Naive B cell (primary cell): ENCODE results near the gene PRDM15. TPM values are rescaled to one million over a fixed set of nuclear protein-coding genes. Genes with fewer than 3 reads are reported as not detected.

Experiments
- ATAC-seq, 2 donors: fragments of 150-1000 bp; cut with Tn5 transposase; 2 replicates each; pipeline ENCODE4 v1.10.0; 2021; ENCODE audit warnings: low read depth in 2 of 2, mild to moderate bottlenecking in 2 of 2, moderate library complexity in 2 of 2
- DNase-seq: peaks from one replicate; pipeline ENCODE4 v3.0.0; 2022
- H3K27ac Mint-ChIP-seq, 6 donors: one replicate each; pipeline ENCODE4 v1.8.0; 2020 to 2022; ENCODE audit warnings: mild to moderate bottlenecking in 6 of 6, mixed read lengths in 6 of 6, moderate library complexity in 5 of 6, inconsistent platforms in 2 of 6
- H3K27me3 Mint-ChIP-seq, 3 donors: one replicate each; pipeline ENCODE4 v1.8.0; 2021 to 2022; ENCODE audit warnings: mixed read lengths in 3 of 3, mild to moderate bottlenecking in 1 of 3
- H3K36me3 Mint-ChIP-seq, 2 donors: one replicate each; pipeline ENCODE4 v1.8.0; 2020 to 2022; ENCODE audit warnings: mixed read lengths in 2 of 2, inconsistent platforms in 1 of 2, mild to moderate bottlenecking in 1 of 2
- H3K4me1 Mint-ChIP-seq, 3 donors: one replicate each; pipeline ENCODE4 v1.8.0; 2020 to 2022; ENCODE audit warnings: mixed read lengths in 3 of 3, inconsistent platforms in 1 of 3, mild to moderate bottlenecking in 1 of 3, moderate library complexity in 1 of 3
- H3K4me3 Mint-ChIP-seq, 8 donors: one replicate each; pipeline ENCODE4 v1.8.0; 2020 to 2022; ENCODE audit warnings: mild to moderate bottlenecking in 8 of 8, mixed read lengths in 8 of 8, moderate library complexity in 8 of 8, inconsistent platforms in 2 of 8
- H3K9me3 Mint-ChIP-seq, 7 donors: one replicate each; pipeline ENCODE4 v1.8.0; 2020 to 2022; ENCODE audit warnings: mixed read lengths in 7 of 7, mild to moderate bottlenecking in 5 of 7, inconsistent platforms in 2 of 7, moderate library complexity in 1 of 7
- polyA plus RNA-seq, 6 donors: library from polyadenylated mRNA; unstranded; fragments of 300-500 nt; fragmentation: Illumina TruSeq; gene quantifications; one replicate each; pipeline ENCODE4 v1.2.3, GENCODE V29; 2021; ENCODE audit warnings: low read depth in 6 of 6

The PRDM15 gene
- polyA plus RNA-seq, 6 donors from 2014 or later, result 0.91 to 3.7 (median 1.4) TPM; not detected in 1

DNA sequence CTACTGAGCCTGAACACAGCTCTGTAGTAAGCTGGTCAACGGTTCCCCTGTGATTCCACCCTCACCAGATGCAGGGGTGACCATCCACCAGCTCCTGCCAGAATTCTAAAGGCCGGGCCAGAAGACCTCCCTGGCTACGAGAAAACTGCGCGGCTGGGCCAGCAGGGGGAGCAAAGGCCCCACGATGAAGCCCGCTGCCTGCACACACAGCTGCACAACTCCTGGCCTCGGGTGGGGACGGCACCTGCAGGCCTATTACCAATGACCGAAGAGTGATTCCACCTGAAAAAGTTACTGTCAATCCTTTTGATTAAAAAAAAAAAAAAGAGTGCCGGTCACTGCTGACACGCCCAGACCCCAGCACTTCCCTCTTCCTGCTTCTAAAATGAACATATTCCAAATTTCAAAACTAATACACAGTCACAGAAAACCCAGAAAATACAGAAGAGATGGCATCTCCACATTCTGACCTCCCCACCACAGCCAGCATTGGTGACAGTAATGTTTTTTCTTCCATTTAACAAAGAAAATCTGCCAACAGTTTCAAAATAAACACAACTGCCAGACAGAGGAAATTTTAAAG is 62.5 kb downstream of the PRDM15 start:
- H3K4me3 Mint-ChIP-seq, result no peak overlapping the region
- H3K27me3 Mint-ChIP-seq, result no peaks in the 10 kb centered on the region
- peak overlapping the region in 3 of 6 donors; percentile 47 to 65 (median 59) for H3K27ac Mint-ChIP-seq
- no peaks in the 10 kb centered on the region for H3K9me3 Mint-ChIP-seq
- peaks cover 8 to 10% (median 10%) of the 10 kb centered on the region in 3 donors for H3K4me1 Mint-ChIP-seq
- DNase-seq, result peak; percentile 60
- H3K36me3 Mint-ChIP-seq, result peaks cover 8 to 9% of the 10 kb centered on the region in 2 donors
- ATAC-seq, result peak; percentile 88 to 89

DNA sequence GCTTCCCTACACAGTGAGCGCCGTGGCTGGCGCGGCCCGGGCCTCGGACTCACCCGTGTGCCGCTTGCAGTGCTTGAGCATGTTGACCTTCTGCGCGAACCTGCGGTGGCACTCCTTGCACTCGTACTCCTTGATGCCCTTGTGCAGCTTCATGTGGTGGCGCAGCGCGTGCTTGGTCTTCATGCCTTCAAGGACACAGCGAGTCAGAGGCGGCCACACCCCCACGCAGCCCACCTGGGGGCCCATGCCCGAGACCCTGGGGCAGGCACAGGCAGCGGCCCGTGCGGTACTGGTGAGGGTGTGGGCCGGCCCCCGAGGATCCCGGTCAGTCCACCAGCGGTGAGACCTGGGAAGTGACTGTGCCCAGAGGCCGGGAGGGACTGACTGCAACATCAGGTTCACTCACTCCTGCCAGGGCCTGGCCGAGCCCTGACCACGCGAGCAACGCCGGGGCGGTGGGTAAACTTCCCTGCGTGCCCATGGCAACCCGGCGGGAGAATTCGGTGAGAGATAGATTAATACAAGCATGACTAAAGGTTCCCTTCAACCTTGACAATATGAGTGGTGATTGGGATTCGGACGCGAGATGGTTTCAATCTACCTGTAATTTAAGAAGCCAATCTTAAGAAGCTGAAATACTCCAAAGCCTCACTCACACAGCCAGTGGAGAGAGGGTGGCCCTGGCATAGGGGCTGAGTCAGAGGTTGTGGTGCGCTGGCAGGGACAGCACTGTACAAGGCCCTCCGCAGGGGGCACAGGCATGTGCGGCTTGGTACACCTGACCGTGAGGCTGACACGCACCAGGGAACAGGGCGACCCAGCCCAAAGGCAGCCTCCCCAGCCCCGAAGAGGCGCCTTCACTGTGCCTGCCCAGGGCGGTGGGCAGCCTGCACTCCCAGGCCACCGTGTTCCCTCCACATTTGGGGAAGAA is 63.2 kb downstream of the PRDM15 start:
- H3K27me3 Mint-ChIP-seq, result no peaks in the 10 kb centered on the region
- no peak overlapping the region for H3K4me3 Mint-ChIP-seq
- no peaks in the 10 kb centered on the region for H3K9me3 Mint-ChIP-seq
- H3K4me1 Mint-ChIP-seq, result peaks cover 8 to 10% (median 10%) of the 10 kb centered on the region in 3 donors
- H3K27ac Mint-ChIP-seq, result no peak overlapping the region
- DNase-seq, result no peak
- no peak for ATAC-seq
- H3K36me3 Mint-ChIP-seq, result peaks cover 11% of the 10 kb centered on the region in 2 donors

DNA sequence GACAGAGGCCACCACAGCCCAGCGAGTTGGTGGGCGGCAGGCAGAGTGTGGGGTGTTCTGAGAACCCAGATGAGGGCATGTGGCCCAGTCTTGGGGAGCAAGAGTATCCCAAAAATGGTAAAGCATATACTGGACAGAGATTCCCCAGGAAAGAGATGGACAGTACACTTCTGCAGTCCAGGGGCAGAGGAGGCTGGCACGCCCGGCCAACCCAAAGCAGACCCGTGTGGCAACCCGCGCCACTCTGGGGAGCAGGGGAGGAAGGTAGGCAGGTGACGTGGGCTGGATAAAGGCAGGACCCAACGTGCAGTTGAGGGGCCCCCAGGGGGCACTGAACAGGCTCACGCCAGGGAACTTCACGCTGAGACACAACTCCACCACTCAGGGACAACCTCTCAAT is 65.9 kb downstream of the PRDM15 start:
- H3K36me3 Mint-ChIP-seq, result peaks cover 10 to 17% of the 10 kb centered on the region in 2 donors
- H3K27me3 Mint-ChIP-seq, result no peaks in the 10 kb centered on the region
- H3K4me1 Mint-ChIP-seq, result peaks cover 8 to 10% (median 10%) of the 10 kb centered on the region in 3 donors
- DNase-seq (no peak), ATAC-seq (no peak)
- H3K27ac Mint-ChIP-seq, result no peak overlapping the region
- H3K4me3 Mint-ChIP-seq, result no peak overlapping the region
- H3K9me3 Mint-ChIP-seq, result no peaks in the 10 kb centered on the region

DNA sequence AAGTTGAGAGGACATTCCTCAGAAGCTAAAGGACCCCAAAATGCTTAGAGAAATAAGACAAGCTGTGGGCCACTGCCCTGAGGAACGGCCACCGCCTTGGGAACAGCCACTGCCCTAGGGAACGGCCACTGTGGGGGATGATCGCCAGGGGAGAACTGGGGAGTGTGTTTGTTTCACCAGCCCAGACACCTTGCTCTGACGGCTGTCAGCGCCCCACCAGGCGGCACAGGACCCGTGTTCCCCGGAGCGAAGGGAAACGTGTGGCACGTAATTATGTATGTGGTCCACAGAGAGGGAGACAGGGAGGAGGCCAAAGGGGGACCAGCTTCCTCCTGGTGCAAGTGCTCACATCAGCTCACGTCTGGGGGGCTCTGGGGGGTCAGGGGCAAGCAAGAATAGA is 66.5 kb downstream of the PRDM15 start:
- ATAC-seq (no peak), DNase-seq (no peak)
- Mint-ChIP-seq H3K27me3 (no peaks in the 10 kb centered on the region), H3K4me1 (peaks cover 8 to 10% (median 10%) of the 10 kb centered on the region in 3 donors), H3K27ac (no peak overlapping the region), H3K9me3 (no peaks in the 10 kb centered on the region), H3K4me3 (no peak overlapping the region), H3K36me3 (peaks cover 12 to 19% of the 10 kb centered on the region in 2 donors)

DNA sequence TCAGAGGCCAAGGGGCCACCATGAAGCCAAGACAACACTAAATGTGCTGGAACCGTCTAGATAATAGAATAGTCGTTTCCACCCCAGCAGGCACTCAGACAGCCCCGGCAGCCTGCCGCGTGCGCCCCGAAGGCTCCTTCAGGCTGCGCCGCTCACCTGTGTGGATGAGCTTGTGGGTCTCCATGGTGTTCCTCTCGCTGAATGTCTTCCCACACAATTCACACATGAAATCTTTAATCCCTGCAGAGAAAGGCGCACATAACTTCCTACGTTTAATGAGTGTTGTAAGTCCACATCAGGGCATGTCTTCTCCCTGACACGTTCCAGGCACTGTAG is 68.6 kb downstream of the PRDM15 start:
- Mint-ChIP-seq H3K4me1 (peaks cover 4 to 6% (median 6%) of the 10 kb centered on the region in 3 donors), H3K9me3 (peaks cover 0 to 6% (median 0%) of the 10 kb centered on the region in 7 donors), H3K36me3 (peaks cover 23 to 32% of the 10 kb centered on the region in 2 donors), H3K4me3 (no peak overlapping the region), H3K27ac (no peak overlapping the region), H3K27me3 (no peaks in the 10 kb centered on the region)
- DNase-seq, result no peak
- no peak for ATAC-seq

DNA sequence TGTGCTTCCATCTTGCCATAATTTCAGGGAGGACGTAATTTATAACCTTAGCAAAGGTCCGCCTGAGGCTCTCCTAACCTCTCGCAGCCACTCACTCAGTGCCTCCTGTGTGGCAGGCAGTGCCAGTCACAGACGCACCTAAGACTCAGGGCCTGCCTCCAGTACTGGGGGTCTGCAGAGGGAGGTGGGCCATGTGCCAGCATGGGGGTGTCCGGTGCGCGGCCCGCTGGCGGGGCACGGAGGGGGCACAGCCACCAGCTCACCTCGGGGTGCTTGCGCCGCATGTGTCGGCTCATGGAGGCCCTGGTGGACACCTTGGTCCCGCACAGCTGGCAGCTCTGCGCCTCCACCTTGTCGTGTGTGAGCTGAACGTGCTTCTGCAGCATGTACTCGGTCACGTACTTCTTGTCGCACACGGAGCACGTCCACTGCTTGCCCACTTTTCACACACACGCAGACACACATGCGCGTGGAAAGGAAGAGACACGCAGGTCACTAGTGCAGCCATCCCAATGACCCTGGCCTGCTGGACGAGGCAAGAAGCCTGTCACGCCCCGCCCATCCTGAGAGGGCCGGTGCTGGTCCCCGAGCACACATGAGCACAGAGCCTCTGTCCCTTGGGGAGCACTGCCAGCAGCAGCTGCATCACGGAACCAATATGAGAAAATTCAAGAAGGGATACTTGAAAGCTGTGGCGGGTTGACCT is 69.1 kb downstream of the PRDM15 start:
- no peak for DNase-seq
- ATAC-seq, result no peak
- no peaks in the 10 kb centered on the region for H3K27me3 Mint-ChIP-seq
- peaks cover 0 to 6% (median 0%) of the 10 kb centered on the region in 7 donors for H3K9me3 Mint-ChIP-seq
- peaks cover 20 to 30% of the 10 kb centered on the region in 2 donors for H3K36me3 Mint-ChIP-seq
- H3K4me3 Mint-ChIP-seq, result no peak overlapping the region
- H3K27ac Mint-ChIP-seq, result no peak overlapping the region
- H3K4me1 Mint-ChIP-seq, result peaks cover 5 to 6% (median 6%) of the 10 kb centered on the region in 3 donors

DNA sequence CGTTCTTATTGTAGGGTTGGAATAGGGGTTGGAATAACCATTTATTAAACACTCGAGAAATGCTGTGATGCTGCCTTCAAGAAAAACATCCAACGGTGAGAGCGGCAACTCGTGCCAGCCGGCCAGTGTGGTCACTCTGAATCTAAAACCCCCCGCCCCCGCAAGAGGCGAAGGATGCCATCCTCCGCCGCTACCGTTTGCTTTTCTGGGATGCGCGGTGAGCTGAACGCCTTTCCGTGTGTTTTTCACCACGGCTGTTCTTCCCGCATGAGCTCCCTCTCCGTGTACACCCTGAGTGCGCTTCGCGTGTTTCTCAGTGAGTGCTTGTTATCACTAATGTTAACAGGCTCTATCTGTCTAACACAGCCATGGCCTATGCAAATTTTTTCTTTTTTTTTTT is 70.3 kb downstream of the PRDM15 start:
- no peaks in the 10 kb centered on the region for H3K27me3 Mint-ChIP-seq
- DNase-seq, result no peak
- H3K4me1 Mint-ChIP-seq, result peaks cover 5 to 6% (median 6%) of the 10 kb centered on the region in 3 donors
- peaks cover 19 to 24% of the 10 kb centered on the region in 2 donors for H3K36me3 Mint-ChIP-seq
- H3K27ac Mint-ChIP-seq, result no peak overlapping the region
- H3K9me3 Mint-ChIP-seq, result peaks cover 0 to 6% (median 0%) of the 10 kb centered on the region in 7 donors
- no peak for ATAC-seq
- H3K4me3 Mint-ChIP-seq, result no peak overlapping the region

DNA sequence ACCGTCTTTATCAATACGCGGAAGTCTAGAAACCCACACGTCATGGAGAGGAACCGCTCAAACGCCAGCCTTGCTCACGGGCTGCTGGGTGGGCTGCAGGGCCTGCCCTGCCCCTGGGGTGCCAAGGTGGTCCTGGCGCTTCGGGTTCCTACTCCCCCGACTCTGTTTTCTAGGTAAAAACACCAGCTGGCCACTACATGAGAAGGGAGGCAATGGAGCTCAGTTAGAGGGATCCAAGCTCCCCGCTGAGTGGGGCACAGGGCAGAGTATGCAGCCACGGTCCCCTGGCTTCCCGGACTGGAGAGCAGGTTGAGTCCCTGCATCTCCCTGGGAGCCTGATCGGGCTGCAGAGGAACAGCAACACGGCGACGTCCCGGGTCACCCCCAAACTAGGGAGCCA is 71.0 kb downstream of the PRDM15 start:
- ATAC-seq (no peak), DNase-seq (no peak)
- H3K4me3 Mint-ChIP-seq, result no peak overlapping the region
- peaks cover 19 to 24% of the 10 kb centered on the region in 2 donors for H3K36me3 Mint-ChIP-seq
- H3K27me3 Mint-ChIP-seq, result no peaks in the 10 kb centered on the region
- peaks cover 0 to 6% (median 0%) of the 10 kb centered on the region in 7 donors for H3K9me3 Mint-ChIP-seq
- H3K4me1 Mint-ChIP-seq, result peaks cover 5 to 6% (median 6%) of the 10 kb centered on the region in 3 donors
- H3K27ac Mint-ChIP-seq, result no peak overlapping the region

DNA sequence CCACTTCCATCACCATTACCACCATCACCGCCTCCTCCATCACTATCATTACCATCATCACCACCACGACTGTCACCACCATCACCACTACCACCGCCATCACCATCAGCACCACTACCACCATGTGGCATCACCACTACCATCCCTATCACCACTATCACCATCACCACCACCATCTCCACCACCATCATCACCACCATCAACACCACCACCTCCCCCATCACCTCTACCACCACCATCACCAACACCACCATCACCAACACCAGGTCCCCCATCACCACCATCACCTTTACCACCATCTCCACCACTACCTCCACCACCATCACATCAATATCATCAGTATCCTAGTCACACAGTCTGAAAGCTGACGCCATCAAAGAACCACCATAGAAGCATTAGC is 72.4 kb downstream of the PRDM15 start:
- H3K36me3 Mint-ChIP-seq, result peaks cover 19 to 24% of the 10 kb centered on the region in 2 donors

DNA sequence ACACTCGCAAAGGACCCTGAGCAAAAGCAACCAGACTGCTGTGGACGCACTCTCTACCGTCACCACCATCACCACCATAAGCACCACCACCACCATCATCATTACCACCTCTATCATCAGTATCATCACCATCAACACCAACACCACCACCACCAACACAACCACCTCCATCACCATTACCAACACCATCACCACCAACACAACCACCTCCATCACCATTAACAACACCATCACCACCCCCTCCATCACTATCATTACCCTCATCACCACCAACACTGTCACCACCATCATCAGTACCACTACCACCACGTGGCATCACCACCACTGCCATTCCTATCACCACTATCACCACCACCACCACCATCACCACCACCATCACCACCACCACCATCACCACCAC is 73.5 kb downstream of the PRDM15 start:
- ATAC-seq (no peak), DNase-seq (no peak)
- peaks cover 18 to 24% of the 10 kb centered on the region in 2 donors for H3K36me3 Mint-ChIP-seq
- no peaks in the 10 kb centered on the region for H3K27me3 Mint-ChIP-seq
- peak overlapping the region in 1 of 8 donors; percentile 18 for H3K4me3 Mint-ChIP-seq
- H3K27ac Mint-ChIP-seq, result no peak overlapping the region
- H3K9me3 Mint-ChIP-seq, result peaks cover 0 to 6% (median 0%) of the 10 kb centered on the region in 7 donors
- peaks cover 5 to 6% (median 6%) of the 10 kb centered on the region in 3 donors for H3K4me1 Mint-ChIP-seq

More for the DNA sequence above, 72.4 kb downstream of the PRDM15 start:
- Mint-ChIP-seq H3K4me1 (peaks cover 5 to 6% (median 6%) of the 10 kb centered on the region in 3 donors), H3K27ac (peak overlapping the region in 2 of 6 donors; percentile 37 to 81), H3K9me3 (peaks cover 0 to 6% (median 0%) of the 10 kb centered on the region in 7 donors), H3K4me3 (peak overlapping the region in 1 of 8 donors; percentile 30), H3K27me3 (no peaks in the 10 kb centered on the region)
- DNase-seq, result no peak
- ATAC-seq, result no peak

DNA sequence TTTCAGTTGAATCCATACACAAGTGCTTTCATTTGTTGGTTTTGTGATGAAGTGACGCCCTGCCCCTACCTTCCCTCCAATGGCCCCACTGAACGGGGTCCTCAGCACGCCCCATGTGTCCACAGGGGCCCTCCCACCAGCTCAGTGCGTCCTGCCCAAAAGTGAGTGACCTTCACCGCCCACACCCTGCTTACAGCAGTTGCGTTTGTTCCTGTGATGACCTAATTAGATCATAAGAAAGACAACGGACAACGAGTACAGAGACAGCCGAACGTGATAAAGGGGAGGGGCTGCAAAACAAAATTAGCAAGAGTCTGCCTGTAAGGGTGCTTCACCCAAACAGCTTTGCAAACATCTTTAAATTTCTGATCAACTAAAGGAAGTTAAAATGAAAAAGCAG is 74.1 kb downstream of the PRDM15 start:
- no peak for ATAC-seq

DNA sequence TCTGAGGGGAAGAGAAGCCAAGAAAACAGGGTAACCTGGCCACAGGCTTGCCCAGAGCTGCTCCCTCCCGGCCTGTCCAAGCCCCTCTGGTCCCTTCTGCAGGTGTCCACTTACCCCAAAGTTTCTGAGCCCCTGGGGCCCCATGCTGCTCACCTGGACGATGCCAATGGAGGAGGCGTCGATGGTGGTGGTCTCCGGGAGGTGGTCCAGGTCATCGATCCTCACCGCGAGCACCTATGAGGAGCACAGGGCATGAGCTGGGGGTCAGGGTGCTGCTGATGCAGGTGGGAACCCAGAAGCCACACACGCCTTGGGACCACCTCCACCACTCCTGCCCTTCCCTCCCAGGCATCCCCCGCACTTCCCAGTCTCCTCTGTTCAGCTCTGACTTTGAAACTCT is 74.8 kb downstream of the PRDM15 start:
- no peak for DNase-seq
- H3K36me3 Mint-ChIP-seq, result peaks cover 15 to 24% of the 10 kb centered on the region in 2 donors
- H3K4me3 Mint-ChIP-seq, result no peak overlapping the region
- peak overlapping the region in 2 of 6 donors; percentile 32 to 33 for H3K27ac Mint-ChIP-seq
- ATAC-seq, result no peak
- H3K27me3 Mint-ChIP-seq, result no peaks in the 10 kb centered on the region
- peaks cover 0 to 6% (median 0%) of the 10 kb centered on the region in 7 donors for H3K9me3 Mint-ChIP-seq
- peaks cover 5 to 6% (median 6%) of the 10 kb centered on the region in 3 donors for H3K4me1 Mint-ChIP-seq

More for the DNA sequence above, 74.1 kb downstream of the PRDM15 start:
- Mint-ChIP-seq H3K36me3 (peaks cover 15 to 24% of the 10 kb centered on the region in 2 donors), H3K9me3 (peaks cover 0 to 6% (median 0%) of the 10 kb centered on the region in 7 donors), H3K4me3 (no peak overlapping the region), H3K27me3 (no peaks in the 10 kb centered on the region), H3K27ac (no peak overlapping the region), H3K4me1 (peaks cover 5 to 6% (median 6%) of the 10 kb centered on the region in 3 donors)
- no peak for DNase-seq

DNA sequence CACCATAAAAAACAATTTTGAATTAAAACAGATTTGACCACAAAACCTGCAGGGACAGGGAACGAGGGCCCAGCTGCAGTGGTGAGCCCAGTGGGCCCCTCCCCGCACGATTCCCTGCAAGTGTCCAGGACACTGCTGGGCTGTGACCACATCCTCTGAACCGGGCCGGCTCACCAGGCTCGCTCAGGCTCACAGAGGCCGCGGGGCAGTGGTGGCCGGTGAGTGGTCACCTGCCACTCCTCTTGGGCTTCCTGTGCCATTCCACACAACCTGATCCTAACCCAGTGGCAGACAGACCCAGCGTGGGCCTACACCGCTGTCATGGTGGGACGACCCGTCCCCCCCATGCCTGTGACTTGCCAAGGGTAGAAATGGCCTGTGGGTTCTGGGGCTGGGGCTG is 75.8 kb downstream of the PRDM15 start:
- DNase-seq (no peak), ATAC-seq (no peak)
- H3K4me1 Mint-ChIP-seq, result peaks cover 5 to 6% (median 6%) of the 10 kb centered on the region in 3 donors
- H3K4me3 Mint-ChIP-seq, result no peak overlapping the region
- H3K27ac Mint-ChIP-seq, result no peak overlapping the region
- H3K27me3 Mint-ChIP-seq, result no peaks in the 10 kb centered on the region
- H3K36me3 Mint-ChIP-seq, result peaks cover 15 to 24% of the 10 kb centered on the region in 2 donors
- H3K9me3 Mint-ChIP-seq, result peaks cover 0 to 6% (median 0%) of the 10 kb centered on the region in 7 donors
